HG02870 (cell line): ENCODE measurements around the gene GPS1.

Experiments used
- ATAC-seq: cut with Tn5 transposase; IDR thresholded peaks from one replicate; pipeline ENCODE4 v1.9.1; 2021; ENCODE audit warnings: mild to moderate bottlenecking, moderate library complexity; ENCODE audit not compliant: unreplicated experiment

The GPS1 gene

GRCh38 chr17:82086941-82087906 lies 35.5 kb downstream of the GPS1 start:
- no peak for ATAC-seq

- ATAC-seq, result no peak
Measured at GRCh38 chr17:82087961-82088837, 36.5 kb downstream of the GPS1 start.

- ATAC-seq, result no peak
Measured at GRCh38 chr17:82088838-82089722, 37.4 kb downstream of the GPS1 start.

GRCh38 chr17:82089723-82090548 lies 38.2 kb downstream of the GPS1 start:
- no peak for ATAC-seq

GRCh38 chr17:82090549-82091263 lies 39.0 kb downstream of the GPS1 start:
- no peak for ATAC-seq

GRCh38 chr17:82091264-82092066 lies 39.8 kb downstream of the GPS1 start:
- no peak for ATAC-seq

GRCh38 chr17:82092094-82092586 lies 40.4 kb downstream of the GPS1 start:
- ATAC-seq, result no peak

GRCh38 chr17:82092628-82092994 lies 40.9 kb downstream of the GPS1 start:
- no peak for ATAC-seq

GRCh38 chr17:82092995-82093751 lies 41.5 kb downstream of the GPS1 start:
- ATAC-seq, result no peak

- no peak for ATAC-seq
Measured at GRCh38 chr17:82094931-82095776, 43.5 kb downstream of the GPS1 start.

- no peak for ATAC-seq
Measured at GRCh38 chr17:82095777-82096708, 44.3 kb downstream of the GPS1 start.

GRCh38 chr17:82096709-82097183 lies 45.0 kb downstream of the GPS1 start:
- no peak for ATAC-seq

- ATAC-seq, result no peak
Measured at GRCh38 chr17:82097184-82097918, 45.7 kb downstream of the GPS1 start.

GRCh38 chr17:82097919-82098168 lies 46.1 kb downstream of the GPS1 start:
- ATAC-seq, result no peak
